ENCODE data around the gene EYS. TPM values are rescaled to one million over a fixed set of nuclear protein-coding genes. Genes with fewer than 3 reads are reported as not detected.

Gene EYS
- total RNA-seq, 1 donor from 2014 or later: not detected

GRCh38 chr6:63929111-63929510 is 1777.9 kb downstream of the EYS start:
- ATAC-seq (no peak), DNase-seq (no peak)
- no peaks in the 10 kb centered on the region for H3K4me1 ChIP-seq
- H3K36me3 ChIP-seq: no peaks in the 10 kb centered on the region
- H3K27me3 ChIP-seq (ENCODE audit: low read depth): no peaks in the 10 kb centered on the region
- no peaks in the 10 kb centered on the region for H3K9me3 ChIP-seq
- no peak for TF ChIP-seq CTCF (IDR thresholded peaks at IDR 0.05)
- no peak overlapping the region for H3K27ac ChIP-seq
- intact Hi-C loops (cut with DNase I): loop anchor here (10.0 kb wide), 1 partner anchor 406 kb away; no protein-coding TSS in a partner anchor
- no peak overlapping the region for H3K4me3 ChIP-seq

DNA sequence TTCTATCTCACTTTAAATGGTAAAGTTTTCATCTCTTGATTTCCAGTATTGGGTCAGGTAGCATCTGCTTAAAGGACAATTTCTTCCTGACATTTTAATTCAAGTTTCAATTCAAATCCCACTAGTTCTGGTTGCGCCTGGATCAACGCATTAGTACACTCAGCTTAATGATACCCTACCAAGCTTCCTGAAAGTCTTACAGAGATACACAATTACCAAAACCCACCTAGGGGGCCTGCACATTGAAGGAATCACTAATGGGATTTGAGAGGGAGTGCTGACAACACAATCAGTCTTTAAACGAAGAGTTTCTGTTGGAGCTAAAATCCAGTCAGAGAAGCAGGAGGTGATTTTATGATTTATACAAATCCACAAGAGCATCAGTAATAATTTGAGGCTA is 1778.4 kb downstream of the EYS start:
- TF ChIP-seq CTCF (IDR thresholded peaks at IDR 0.05): no peak
- Histone ChIP-seq H3K27me3 (ENCODE audit: low read depth) (no peaks in the 10 kb centered on the region), H3K27ac (no peak overlapping the region), H3K9me3 (no peaks in the 10 kb centered on the region), H3K4me3 (no peak overlapping the region), H3K36me3 (no peaks in the 10 kb centered on the region), H3K4me1 (no peaks in the 10 kb centered on the region)
- intact Hi-C loops (cut with DNase I): loop anchor here (10.0 kb wide), 1 partner anchor 406 kb away; no protein-coding TSS in a partner anchor
- ATAC-seq: no peak
- no peak for DNase-seq

GRCh38 chr6:63926950-63927927 is 1779.8 kb downstream of the EYS start:
- intact Hi-C loops (cut with DNase I): loop anchor here (10.0 kb wide), 1 partner anchor 408 kb away; no protein-coding TSS in a partner anchor
- ATAC-seq: no peak
- H3K27ac ChIP-seq: no peak overlapping the region

DNA sequence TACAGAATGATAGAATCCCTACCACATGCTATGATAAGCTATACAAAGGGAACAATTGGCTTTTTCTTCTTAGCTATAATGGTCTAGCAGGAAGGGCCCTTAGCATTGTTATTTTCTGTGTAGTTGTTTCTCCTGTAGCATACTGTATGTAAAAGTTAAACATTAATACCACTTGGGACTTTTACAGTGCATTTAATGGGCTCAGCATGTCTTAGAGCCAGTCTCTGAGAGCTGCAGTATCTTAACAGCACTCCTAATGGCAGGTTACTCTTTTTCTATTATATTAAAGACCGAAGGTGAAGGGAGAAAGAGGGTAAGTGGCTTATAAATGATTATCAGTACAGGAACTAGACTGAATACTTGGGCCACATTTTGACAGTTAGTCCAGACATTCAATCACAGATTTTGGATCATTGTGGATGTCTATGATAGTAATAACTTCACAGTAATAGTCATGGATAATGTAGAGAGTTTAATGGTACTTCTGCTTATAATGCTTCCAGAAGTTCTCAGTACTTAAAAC is 1780.7 kb downstream of the EYS start:
- TF ChIP-seq CTCF (IDR thresholded peaks at IDR 0.05): no peak
- Histone ChIP-seq H3K4me1 (no peaks in the 10 kb centered on the region), H3K27ac (no peak overlapping the region), H3K9me3 (no peaks in the 10 kb centered on the region), H3K36me3 (no peaks in the 10 kb centered on the region), H3K4me3 (no peak overlapping the region), H3K27me3 (ENCODE audit: low read depth) (no peaks in the 10 kb centered on the region)
- no peak for ATAC-seq
- DNase-seq: no peak
- intact Hi-C loops (cut with DNase I): loop anchor here (10.0 kb wide), 1 partner anchor 408 kb away; no protein-coding TSS in a partner anchor

More at GRCh38 chr6:63926950-63927927, 1779.8 kb downstream of the EYS start:
- no peaks in the 10 kb centered on the region for H3K9me3 ChIP-seq
- no peaks in the 10 kb centered on the region for H3K36me3 ChIP-seq
- H3K27me3 ChIP-seq (ENCODE audit: low read depth): no peaks in the 10 kb centered on the region
- TF ChIP-seq CTCF (IDR thresholded peaks at IDR 0.05): no peak
- H3K4me1 ChIP-seq: no peaks in the 10 kb centered on the region
- DNase-seq: no peak
- no peak overlapping the region for H3K4me3 ChIP-seq

GRCh38 chr6:63923139-63923739 is 1783.8 kb downstream of the EYS start:
- no peaks in the 10 kb centered on the region for H3K4me1 ChIP-seq
- DNase-seq (no peak), ATAC-seq (peak; percentile 65 to 68)
- H3K4me3 ChIP-seq: no peak overlapping the region
- no peaks in the 10 kb centered on the region for H3K9me3 ChIP-seq
- H3K27ac ChIP-seq: no peak overlapping the region
- TF ChIP-seq CTCF (IDR thresholded peaks at IDR 0.05): peak; percentile 61
- H3K27me3 ChIP-seq (ENCODE audit: low read depth): no peaks in the 10 kb centered on the region
- H3K36me3 ChIP-seq: no peaks in the 10 kb centered on the region
- intact Hi-C loops (cut with DNase I): loop anchor here (10.0 kb wide), 1 partner anchor 412 kb away; no protein-coding TSS in a partner anchor
